GM12874 (cell line): ENCODE results near the gene TSC22D3.

ENCODE experiments used
- TF ChIP-seq, protein P1 (sequence below): IDR thresholded peaks from 2 replicates; pipeline ENCODE4 v1.5.1; 2011; ENCODE audit warnings: low read depth, mild to moderate bottlenecking, control low read depth, low read length, moderate library complexity; ENCODE audit not compliant: insufficient read depth

The TSC22D3 gene

DNA sequence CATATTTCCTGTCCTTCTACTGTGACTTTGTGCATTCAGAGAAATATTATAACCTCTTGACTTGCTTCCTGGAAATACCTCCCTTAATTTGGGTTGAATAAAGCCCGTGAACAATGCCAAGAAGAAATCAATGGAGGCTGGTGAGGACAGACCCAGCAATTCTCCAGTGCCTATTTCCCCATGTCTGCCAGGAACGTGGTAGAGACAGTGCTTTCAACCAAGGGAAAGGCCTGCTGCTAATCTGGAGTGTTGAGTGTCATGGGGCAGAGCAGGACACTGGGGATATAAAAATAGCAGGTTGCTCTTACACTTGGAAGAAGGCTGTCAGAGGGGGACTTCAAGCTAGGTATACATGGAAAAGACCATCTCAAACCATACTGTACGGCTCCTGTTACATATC is 19.9 kb downstream of the TSC22D3 start:
- TF ChIP-seq, protein P1, sequence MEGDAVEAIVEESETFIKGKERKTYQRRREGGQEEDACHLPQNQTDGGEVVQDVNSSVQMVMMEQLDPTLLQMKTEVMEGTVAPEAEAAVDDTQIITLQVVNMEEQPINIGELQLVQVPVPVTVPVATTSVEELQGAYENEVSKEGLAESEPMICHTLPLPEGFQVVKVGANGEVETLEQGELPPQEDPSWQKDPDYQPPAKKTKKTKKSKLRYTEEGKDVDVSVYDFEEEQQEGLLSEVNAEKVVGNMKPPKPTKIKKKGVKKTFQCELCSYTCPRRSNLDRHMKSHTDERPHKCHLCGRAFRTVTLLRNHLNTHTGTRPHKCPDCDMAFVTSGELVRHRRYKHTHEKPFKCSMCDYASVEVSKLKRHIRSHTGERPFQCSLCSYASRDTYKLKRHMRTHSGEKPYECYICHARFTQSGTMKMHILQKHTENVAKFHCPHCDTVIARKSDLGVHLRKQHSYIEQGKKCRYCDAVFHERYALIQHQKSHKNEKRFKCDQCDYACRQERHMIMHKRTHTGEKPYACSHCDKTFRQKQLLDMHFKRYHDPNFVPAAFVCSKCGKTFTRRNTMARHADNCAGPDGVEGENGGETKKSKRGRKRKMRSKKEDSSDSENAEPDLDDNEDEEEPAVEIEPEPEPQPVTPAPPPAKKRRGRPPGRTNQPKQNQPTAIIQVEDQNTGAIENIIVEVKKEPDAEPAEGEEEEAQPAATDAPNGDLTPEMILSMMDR = no peak

DNA sequence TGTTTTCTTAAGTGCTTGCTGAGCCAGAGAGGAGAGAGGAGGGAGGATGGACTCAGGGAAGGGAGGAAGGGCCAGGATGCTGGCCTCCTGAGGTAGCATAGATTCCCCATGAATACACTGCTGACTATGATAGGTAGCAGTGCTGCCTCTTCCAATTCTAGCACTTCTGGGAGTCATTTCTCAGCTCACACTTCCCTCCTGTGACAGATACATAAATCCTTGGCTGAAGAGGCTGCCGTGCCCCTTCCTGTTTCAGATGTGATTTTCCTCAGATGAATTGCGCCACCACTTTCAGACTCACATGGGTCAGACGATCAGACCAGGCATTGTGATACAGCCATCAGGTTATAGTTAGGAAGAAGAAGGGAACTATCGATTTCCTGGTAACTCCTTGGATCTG is 22.4 kb downstream of the TSC22D3 start:
- TF ChIP-seq, protein P1 = no peak

DNA sequence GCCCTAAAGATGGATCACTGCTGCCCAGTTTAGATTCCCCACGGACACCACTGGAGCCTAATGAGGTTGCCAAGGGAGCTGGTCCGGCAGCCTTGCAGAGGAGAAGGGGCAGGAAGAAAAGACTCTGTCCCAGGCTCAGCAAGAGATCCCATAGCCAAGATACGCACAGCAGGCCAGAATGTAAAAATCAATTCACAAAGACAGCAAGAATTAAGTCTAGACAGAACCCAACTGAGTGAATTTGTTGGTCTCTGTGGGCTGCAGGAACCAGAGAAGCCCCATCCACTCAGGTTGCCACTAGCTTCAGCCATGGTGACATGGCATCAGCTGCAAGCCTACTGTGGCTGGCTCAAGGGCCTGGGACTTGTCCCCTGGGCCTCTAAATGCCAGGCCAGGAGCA is 22.9 kb downstream of the TSC22D3 start:
- TF ChIP-seq, protein P1 = no peak

DNA sequence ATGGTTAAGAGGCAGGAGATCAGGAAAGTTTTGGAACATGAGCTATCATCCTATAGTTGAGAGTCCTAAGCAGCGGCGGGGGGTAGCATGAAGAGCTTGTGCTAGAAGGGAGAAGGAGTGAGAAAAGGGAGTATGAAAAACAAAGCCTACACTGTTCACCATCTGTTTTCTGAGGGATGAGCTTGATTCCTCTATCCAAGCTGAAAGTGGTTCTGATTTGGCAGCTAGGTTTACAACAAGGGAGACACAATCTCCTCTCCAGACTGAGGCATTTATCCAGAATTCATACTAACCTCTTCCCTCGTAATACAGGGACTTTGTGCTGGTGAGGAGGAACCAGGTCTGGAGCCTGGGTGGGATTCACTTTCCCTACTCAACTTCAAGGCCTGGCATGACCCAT is 23.5 kb downstream of the TSC22D3 start:
- TF ChIP-seq, protein P1 = no peak

DNA sequence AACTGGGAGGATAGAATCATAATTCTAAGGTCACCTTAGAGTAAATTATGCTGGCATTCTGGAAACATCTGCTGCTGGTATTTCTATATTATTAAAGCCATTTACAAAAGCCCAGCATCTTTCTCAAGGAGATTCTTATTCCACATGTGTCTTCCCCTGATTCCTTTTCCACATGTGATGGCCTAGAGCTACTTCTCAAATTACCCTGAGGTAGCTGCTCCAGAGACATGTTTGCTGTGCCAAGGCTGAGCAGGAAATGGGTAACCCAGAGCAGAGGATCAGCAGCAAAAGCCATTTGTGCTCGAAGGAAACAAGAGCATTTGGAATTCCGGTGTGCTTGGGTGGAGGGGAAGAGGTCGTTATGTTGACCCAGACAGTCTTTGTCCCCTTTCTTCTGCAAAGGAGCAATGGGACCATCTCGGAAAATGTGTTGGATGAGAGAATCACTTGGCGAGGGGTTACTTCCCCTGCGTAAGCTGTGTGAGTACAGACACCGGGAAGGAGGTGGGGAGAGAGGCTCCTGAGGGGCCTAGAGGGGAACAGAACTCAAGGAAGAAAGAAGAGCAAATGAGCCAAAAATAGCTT is 24.6 kb downstream of the TSC22D3 start:
- TF ChIP-seq, protein P1 = no peak

DNA sequence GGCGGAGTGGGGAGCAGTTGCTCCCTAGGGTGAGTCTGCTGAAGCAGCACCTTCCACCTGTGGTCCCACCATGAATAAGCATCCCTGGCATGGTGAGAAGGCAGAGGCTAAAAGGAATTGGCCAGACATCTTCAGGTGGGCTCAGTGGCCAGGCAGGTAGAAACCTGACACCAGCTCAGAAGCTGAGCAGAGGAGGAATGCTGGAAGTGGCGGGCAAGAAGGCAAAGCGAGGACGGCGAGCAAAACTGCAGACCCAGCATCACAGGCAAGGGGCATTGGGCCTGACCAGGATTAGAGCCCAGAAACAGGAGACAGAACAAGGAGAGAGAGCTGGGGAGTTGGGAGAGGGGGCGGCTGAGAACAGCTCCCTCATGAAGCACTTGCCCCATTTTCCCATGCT is 25.3 kb downstream of the TSC22D3 start:
- TF ChIP-seq, protein P1 = no peak

DNA sequence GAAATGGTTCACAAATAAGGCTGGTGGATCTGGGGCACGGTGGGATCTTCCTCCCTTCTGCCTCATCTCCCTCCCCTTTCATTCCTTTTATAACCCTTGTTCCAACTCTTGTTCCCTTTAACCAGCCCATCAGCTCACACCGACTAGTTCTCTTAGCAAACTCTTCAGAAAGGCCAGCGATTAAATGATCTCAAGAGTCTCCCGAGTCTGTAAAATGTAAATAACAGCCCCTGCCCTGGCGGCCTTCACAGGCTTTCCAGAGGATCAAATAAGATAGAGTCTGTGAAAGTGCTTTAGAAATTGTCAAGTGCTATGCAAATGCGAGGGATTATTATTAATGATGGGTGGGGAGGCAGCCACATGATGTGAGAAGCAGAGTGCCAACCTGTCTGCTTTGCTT is 27.1 kb downstream of the TSC22D3 start:
- TF ChIP-seq, protein P1 = no peak
